HUES48 (cell line): ENCODE results near the gene SGPP2.
"Not testable (repeated sequence)": the region's sequence is repeated elsewhere in the genome, so short reads cannot be mapped to it uniquely, and the experiment has no call there.

Source experiments
- H3K27ac ChIP-seq: one replicate; pipeline ENCODE4 v1.7.0; 2013; ENCODE audit warnings: low read depth, low read length, inconsistent platforms
- H3K27me3 ChIP-seq: 2 replicates; pipeline ENCODE4 v1.6.1; 2013; ENCODE audit warnings: mild to moderate bottlenecking, low read length; ENCODE audit not compliant: control insufficient read depth, insufficient read depth
- H3K36me3 ChIP-seq: 2 replicates; pipeline ENCODE4 v1.6.1; 2013; ENCODE audit warnings: low read length; ENCODE audit not compliant: control insufficient read depth, insufficient read depth
- H3K4me1 ChIP-seq: 2 replicates; pipeline ENCODE4 v1.6.1; 2013; ENCODE audit warnings: mild to moderate bottlenecking, low read length; ENCODE audit not compliant: control insufficient read depth, insufficient read depth
- H3K4me3 ChIP-seq: 2 replicates; pipeline ENCODE4 v1.5.1; 2013; ENCODE audit warnings: mild to moderate bottlenecking, low read depth, low read length
- H3K9ac ChIP-seq: 2 replicates; pipeline ENCODE4 v1.6.1; 2013; ENCODE audit warnings: mild to moderate bottlenecking, low read depth, low read length, moderate library complexity
- H3K9me3 ChIP-seq: 2 replicates; pipeline ENCODE4 v1.6.1; 2013; ENCODE audit warnings: low read length; ENCODE audit not compliant: control insufficient read depth, insufficient read depth

The SGPP2 gene

GRCh38 chr2:222577341-222577740 is 153.0 kb downstream of the SGPP2 start:
- no peaks in the 10 kb centered on the region for H3K9me3 ChIP-seq
- H3K27ac ChIP-seq = no peak overlapping the region
- H3K36me3 ChIP-seq = peaks cover 4% of the 10 kb centered on the region
- no peaks in the 10 kb centered on the region; the same call in 1 of the 2 replicates for H3K4me1 ChIP-seq
- no peak overlapping the region for H3K4me3 ChIP-seq
- no peak overlapping the region for H3K9ac ChIP-seq
- no peaks in the 10 kb centered on the region for H3K27me3 ChIP-seq

- peaks cover 5% of the 10 kb centered on the region; the same call in 1 of the 2 replicates for H3K9me3 ChIP-seq
- H3K4me3 ChIP-seq = no peak overlapping the region
- peaks cover 4% of the 10 kb centered on the region; the same call in 1 of the 2 replicates for H3K36me3 ChIP-seq
- H3K9ac ChIP-seq = no peak overlapping the region
- no peaks in the 10 kb centered on the region for H3K4me1 ChIP-seq
- H3K27ac ChIP-seq = no peak overlapping the region
- H3K27me3 ChIP-seq = no peaks in the 10 kb centered on the region
Measured at GRCh38 chr2:222582928-222583327, 158.6 kb downstream of the SGPP2 start.

- H3K36me3 ChIP-seq, H3K27ac ChIP-seq, H3K27me3 ChIP-seq, H3K9ac ChIP-seq, H3K4me3 ChIP-seq, H3K9me3 ChIP-seq, H3K4me1 ChIP-seq: not testable (repeated sequence)
Measured at GRCh38 chr2:222584589-222584988, 160.2 kb downstream of the SGPP2 start.

GRCh38 chr2:222591661-222592060 is 167.3 kb downstream of the SGPP2 start:
- H3K9me3 ChIP-seq = no peaks in the 10 kb centered on the region; the same call in 1 of the 2 replicates
- H3K4me3 ChIP-seq = no peak overlapping the region
- H3K27ac ChIP-seq = no peak overlapping the region
- H3K9ac ChIP-seq = no peak overlapping the region
- H3K4me1 ChIP-seq = no peaks in the 10 kb centered on the region
- no peaks in the 10 kb centered on the region for H3K27me3 ChIP-seq
- H3K36me3 ChIP-seq = peaks cover 42% of the 10 kb centered on the region

- no peak overlapping the region for H3K9ac ChIP-seq
- H3K27me3 ChIP-seq = no peaks in the 10 kb centered on the region
- no peak overlapping the region for H3K4me3 ChIP-seq
- no peak overlapping the region for H3K27ac ChIP-seq
- peaks cover 47% of the 10 kb centered on the region for H3K36me3 ChIP-seq
- no peaks in the 10 kb centered on the region for H3K4me1 ChIP-seq
- H3K9me3 ChIP-seq = no peaks in the 10 kb centered on the region; the same call in 1 of the 2 replicates
Measured at GRCh38 chr2:222592176-222592575, 167.8 kb downstream of the SGPP2 start.

- Histone ChIP-seq H3K27me3 (no peaks in the 10 kb centered on the region), H3K4me3 (no peak overlapping the region), H3K9me3 (no peaks in the 10 kb centered on the region; the same call in 1 of the 2 replicates), H3K9ac (no peak overlapping the region), H3K4me1 (no peaks in the 10 kb centered on the region), H3K27ac (no peak overlapping the region), H3K36me3 (peaks cover 68% of the 10 kb centered on the region)
Measured at GRCh38 chr2:222594679-222595078, 170.3 kb downstream of the SGPP2 start.

GRCh38 chr2:222595581-222595980 is 171.2 kb downstream of the SGPP2 start:
- Histone ChIP-seq H3K9ac (no peak overlapping the region), H3K36me3 (peaks cover 72% of the 10 kb centered on the region), H3K27me3 (no peaks in the 10 kb centered on the region), H3K9me3 (no peaks in the 10 kb centered on the region; the same call in 1 of the 2 replicates), H3K27ac (no peak overlapping the region), H3K4me1 (no peaks in the 10 kb centered on the region), H3K4me3 (no peak overlapping the region)

GRCh38 chr2:222598611-222599010 is 174.3 kb downstream of the SGPP2 start:
- Histone ChIP-seq H3K9me3 (no peaks in the 10 kb centered on the region), H3K4me1 (no peaks in the 10 kb centered on the region), H3K4me3 (no peak overlapping the region), H3K9ac (no peak overlapping the region), H3K27me3 (no peaks in the 10 kb centered on the region), H3K27ac (no peak overlapping the region), H3K36me3 (peaks cover 53% of the 10 kb centered on the region)

GRCh38 chr2:222603501-222603900 is 179.2 kb downstream of the SGPP2 start:
- no peak overlapping the region for H3K27ac ChIP-seq
- no peak overlapping the region for H3K4me3 ChIP-seq
- peaks cover 37% of the 10 kb centered on the region for H3K36me3 ChIP-seq
- H3K4me1 ChIP-seq = no peaks in the 10 kb centered on the region
- no peaks in the 10 kb centered on the region for H3K9me3 ChIP-seq
- no peak overlapping the region for H3K9ac ChIP-seq
- no peaks in the 10 kb centered on the region for H3K27me3 ChIP-seq

- no peak overlapping the region for H3K27ac ChIP-seq
- H3K36me3 ChIP-seq = peaks cover 37% of the 10 kb centered on the region
- H3K9ac ChIP-seq = no peak overlapping the region
- no peaks in the 10 kb centered on the region for H3K4me1 ChIP-seq
- H3K9me3 ChIP-seq = no peaks in the 10 kb centered on the region
- no peak overlapping the region for H3K4me3 ChIP-seq
- H3K27me3 ChIP-seq = no peaks in the 10 kb centered on the region
Measured at GRCh38 chr2:222604749-222605515, 180.6 kb downstream of the SGPP2 start.

- no peak overlapping the region for H3K9ac ChIP-seq
Measured at GRCh38 chr2:222606306-222606705, 182.0 kb downstream of the SGPP2 start.

More at GRCh38 chr2:222606306-222606705, 182.0 kb downstream of the SGPP2 start:
- Histone ChIP-seq H3K4me3 (no peak overlapping the region), H3K4me1 (no peaks in the 10 kb centered on the region), H3K9me3 (no peaks in the 10 kb centered on the region), H3K27me3 (no peaks in the 10 kb centered on the region), H3K27ac (no peak overlapping the region), H3K36me3 (peaks cover 45% of the 10 kb centered on the region)
